Medulla oblongata (tissue), 1 donor: ENCODE measurements around the gene EFCC1.

Experiments used
- DNase-seq: peaks from one replicate; pipeline ENCODE4 v3.0.0-alpha.2; 2015; ENCODE audit errors: extremely low spot score

The EFCC1 gene

DNA sequence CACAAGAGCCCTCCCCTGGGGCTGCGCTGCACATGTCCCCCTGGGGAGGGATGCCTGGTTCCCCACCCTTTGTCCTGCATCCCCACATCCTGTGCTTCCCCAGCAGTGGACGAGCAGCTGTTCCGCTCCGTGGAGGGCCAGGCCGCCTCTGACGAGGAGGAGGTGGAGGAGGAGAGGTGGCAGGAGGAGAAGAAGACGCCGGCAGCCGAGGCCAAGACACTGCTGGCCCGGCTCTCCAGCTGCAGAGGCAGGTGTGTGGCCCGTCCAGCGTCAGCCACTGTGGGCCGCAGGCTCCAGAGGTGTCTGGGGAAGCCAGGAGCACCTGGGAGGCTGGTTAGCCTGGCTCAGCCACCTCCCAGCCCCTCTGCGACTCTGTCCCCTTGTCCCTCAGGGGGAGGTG is 31.6 kb downstream of the EFCC1 start:
- DNase-seq, result no peak

DNA sequence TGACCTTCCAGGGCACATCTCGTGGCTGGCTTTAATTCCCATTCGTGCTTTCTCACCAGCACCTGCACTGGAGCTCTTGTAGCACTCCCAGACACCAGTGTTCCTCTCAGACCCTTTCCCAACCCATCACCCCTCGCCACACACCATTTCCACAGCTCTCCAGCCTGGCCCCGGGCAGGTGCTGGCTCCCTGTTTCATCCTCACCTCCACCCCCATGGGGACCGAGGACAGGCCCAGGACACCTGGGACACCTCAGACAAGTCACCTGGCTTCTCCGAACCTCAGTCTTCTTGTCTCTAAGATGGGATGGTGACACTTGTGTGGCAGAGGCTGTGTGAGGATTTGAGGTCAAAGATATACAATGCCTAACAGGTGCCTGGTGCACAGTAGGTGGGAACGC is 32.0 kb downstream of the EFCC1 start:
- no peak for DNase-seq

DNA sequence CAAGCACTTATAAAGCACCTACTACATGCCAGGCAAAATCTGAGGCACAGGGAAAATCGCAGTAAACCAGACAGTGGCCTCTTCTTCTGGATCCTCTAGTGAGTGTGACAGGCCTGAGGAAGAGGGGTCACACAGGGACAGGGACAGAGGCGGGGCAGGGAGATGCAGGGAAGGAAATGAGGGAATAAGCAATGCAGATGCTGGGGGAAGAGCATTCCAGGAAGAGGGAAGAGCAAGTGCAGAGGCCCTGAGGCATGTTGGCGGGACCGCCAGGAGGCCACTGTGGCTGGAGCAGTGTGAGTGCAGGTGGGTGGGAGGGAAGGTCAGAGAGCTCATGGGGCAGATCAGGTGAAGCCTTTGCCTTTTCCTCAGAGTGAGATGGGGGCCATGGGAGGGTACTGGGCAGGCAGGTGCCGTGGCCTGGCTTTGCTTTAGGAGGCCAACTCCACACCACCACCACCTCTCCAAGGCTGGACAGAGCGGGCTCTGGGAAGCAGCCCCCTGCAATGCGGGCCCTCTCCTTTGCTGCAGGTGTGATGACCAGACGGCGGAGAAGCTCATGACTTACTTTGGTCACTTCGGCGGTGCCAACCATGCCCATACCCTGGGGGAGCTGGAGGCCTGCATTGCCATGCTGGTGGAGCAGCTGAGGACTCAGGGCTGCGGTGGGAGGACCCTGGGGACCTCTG is 32.7 kb downstream of the EFCC1 start:
- DNase-seq, result no peak

DNA sequence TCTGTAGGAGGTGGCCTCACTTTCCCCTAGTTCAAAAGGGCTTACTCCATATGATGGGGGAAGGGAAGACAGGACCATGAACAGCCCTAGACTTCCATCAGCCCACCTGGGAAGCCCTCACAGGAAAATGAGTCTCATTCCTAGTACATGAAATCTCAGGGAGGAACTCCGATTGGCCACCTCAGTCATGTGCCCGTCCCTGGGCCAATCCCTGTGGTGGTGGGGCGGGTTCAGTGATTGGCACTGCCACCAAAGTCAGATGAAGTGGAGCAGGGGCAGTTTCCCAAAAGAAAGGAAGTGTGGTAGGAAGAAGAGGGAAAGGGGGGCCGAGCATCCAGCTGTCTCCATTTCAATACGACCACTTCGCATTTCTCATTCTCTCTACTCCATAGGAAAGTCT is 33.5 kb downstream of the EFCC1 start:
- no peak for DNase-seq

DNA sequence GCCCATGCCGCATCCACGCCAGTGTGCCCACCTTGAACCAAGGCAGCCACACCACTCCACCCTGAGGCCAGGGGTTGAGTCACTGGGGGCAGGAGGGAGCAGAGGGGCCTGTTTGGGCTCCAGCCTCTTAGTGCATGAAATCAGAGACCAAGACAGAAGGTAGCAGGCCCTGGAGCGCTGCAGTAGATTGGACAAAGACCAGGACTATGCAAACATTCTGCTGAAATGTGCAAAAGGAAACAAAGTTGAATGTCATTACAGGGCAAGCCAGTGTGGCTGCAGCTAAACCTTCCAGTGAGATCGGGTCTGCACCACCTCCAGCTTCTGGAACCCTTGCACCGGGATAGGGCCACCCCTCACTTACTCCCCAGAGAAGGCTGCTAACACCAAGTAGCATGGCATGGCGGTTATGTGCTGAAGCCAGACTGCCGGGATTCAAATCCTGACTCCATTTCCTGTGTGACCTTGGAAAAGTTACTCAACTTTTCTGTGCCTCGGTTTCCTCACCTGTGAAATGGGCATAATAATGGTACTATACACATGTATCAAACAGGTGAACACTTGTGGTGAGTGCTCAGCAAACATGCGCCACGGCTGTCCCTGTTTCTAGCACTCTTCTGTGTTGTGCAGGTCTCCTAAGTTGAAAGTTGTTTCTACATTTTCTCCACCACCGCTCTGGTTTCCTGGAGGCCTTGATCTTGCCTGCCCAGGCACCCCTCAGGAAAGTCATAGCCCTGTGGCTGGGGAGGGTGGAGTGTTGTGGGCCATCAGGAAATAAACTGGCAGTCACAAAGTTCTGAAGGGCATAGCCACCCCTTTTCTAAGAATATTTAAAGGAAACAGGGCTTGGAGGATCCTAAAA is 34.5 kb downstream of the EFCC1 start:
- no peak for DNase-seq

DNA sequence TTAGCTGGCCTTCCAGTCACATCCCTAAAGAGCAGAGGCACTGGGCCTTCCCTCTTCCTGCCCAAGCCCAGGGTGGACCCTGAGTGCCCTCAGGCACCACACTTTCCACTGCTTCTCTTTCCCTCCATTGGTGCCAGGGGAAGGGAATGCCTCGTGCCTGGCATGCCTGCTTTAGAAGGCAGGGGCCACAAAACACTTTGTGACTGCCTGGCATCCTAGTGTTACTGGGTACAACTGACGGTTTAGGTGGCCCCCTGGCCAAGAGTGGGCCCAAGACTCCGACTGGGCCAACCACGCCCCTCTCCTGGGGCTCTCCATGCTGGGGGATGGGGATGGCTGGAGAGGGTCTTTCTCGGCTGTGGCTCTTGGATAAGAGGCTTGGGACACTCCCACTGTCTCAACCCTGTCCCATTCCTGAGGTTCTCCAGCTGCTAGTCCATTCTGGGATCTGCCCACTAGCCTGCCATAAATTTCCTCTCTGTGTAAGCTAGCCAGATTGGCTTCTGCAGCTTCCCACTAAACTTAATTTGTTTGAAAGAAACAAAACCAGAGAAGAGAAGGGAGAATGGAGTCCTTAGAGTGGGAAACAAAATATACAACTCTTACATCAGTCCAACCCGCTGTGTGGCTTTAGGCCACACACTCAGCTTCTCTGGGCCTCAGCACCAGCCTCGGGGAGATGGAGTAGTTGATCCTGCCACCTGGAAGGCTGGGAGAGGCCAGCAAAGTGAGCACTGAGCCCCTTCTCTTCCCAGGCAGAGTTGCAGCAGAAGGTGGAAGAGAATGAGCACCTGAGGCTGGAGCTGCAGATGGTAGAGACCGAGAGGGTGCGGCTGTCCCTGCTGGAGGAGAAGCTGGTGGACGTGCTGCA is 35.4 kb downstream of the EFCC1 start:
- no peak for DNase-seq

DNA sequence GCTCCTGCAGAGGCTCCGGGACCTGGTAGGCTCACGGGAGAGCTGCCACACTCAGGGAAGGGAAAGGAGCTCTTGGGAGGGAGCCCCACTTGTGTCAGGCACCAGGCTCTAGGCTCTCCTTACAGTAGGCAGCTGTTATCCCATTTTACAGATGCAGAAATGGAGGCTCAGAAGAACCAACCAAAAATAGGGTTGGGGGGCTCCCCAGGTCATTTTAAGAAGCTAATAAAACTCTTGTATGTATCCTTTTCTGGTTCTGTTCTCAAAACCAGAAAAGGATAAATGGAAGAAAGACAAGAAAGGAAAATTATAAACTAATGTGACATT is 36.0 kb downstream of the EFCC1 start:
- DNase-seq, result no peak

DNA sequence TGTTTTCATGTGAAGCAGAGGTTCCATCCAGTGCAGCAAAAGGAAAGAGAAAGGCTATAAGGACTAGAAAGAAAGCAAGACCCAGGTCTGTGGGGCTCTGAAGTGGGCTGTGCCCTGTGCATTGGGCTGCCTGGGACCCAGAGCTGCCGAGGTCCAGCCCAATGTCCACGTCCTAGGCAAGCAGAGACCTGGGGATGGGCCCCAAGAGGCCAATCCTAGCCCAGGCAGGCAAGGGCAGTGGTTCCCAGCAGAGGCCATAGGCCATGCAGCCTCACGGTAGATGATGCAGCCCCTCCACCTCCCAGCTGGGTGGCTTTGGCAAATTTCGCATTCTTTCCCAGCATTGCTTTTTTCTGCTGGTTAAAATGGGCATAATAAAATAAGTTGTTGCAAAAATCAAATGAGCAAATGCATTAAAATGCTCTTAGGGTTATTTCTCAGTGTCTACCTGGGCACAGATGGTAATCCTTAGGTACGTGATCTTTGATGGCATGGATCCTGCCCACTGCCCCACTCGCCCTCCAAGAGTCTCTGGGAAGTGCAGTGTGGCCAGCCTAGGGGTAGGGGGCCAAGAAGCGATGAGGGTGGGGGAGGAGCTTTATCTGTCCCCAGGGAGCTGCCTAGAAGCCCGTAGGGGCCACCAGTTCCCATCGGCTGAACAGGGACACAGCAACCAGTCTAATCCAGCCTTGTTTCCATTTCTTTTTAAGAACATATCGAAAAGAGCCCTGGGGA is 37.2 kb downstream of the EFCC1 start:
- DNase-seq, result no peak

DNA sequence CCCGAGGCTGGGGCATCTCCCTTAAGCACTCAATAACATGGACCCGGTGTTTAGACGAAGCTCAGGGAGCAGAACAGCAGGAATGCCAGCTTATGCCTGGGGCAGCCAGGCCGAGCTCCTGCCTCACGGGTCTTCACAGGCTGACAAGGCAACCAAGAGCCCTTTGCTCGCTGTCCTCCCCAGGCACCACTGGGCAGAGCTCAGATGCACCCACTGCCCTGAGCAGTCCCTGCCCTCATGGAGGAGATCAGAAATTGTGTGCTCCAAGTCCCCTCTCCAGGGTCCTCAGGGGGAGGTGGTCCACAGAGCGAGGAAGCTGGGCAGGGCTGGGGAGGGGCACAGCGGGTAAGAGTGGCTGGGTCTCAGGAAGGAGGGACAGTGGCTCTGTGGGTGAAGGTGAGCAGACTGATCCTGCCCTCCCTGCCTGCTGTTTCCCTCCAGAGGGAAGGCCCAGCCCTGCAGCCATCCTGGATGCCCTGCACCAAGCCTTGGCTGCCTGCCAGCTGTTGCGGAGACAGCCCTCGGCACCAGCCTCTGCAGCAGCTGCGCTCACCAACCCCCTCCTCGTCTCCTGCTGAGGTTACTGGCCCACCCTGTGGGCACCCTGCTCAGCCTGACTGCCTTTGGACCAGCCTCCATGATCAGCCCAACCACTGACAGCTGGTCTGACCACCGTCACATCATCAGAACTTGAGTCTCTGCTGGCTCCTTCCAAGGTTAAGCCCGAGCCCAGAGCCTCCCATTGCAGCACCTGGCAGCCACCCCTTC is 38.4 kb downstream of the EFCC1 start:
- DNase-seq, result no peak

DNA sequence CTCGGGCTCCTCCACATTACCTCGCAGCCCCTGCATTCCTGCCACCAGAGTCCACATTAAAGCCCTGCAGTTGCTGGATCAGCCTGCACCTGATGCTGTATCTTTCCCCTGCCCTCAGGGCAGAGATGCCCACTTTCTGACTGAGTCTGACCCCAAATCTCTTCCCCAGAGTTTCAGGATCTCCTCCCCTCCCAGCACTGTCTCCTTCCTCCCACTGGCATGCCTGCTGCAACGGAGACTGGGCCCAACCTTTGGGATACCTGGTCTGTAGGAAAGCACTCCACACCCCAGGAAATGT is 38.9 kb downstream of the EFCC1 start:
- no peak for DNase-seq

DNA sequence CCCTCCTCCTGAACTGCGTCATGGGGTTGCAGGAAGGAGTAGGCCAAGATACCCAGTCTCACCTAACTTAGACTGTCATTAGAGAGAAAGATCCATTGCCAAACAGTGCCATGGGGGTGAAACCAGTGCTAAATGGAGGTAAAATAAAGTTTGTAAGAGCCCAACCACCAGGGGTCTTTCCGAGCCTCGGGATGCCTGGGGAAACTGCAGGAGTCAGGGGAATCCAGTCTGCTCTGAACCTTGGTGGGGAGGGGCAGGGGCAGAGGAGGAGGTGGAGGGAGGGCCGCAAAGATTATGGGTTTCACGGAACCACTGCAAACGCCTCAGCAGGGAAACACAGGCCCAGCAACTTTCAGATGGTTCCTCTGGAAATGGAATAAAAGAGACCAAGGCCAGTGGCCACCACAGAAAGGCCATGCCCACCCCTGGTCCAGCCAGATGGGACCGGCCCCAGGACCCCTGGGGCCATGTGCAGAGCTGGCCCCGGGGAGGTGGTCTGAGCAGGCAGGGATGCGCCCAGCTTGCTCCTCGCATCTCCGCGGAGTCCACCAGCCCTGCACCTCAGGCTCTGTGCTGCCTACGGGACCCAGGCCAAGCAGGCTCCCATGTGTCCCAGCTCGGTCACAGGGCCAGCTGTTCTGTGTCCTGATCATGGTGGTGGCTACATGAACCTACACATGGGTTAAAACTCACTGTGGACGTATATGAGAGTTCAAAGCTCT is 39.6 kb downstream of the EFCC1 start:
- DNase-seq, result no peak

DNA sequence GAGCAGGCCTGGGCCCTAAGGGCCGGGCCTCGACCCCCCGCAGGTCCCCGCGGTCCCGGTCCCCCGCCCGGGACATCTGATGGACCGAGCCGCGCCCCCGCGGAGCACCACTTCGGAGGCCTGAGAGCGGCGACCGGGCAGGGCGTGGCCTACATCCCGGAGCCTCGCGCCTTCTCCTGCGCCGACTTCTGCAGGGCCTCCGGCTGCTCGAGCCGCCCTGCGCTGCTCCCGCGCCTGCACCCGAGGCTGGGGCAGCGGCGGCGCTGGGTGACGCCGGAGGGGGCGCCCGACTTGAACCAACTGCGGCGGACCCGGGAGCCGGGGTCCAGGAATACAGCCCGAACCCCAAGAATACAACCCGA is 44.6 kb downstream of the EFCC1 start:
- DNase-seq, result no peak

DNA sequence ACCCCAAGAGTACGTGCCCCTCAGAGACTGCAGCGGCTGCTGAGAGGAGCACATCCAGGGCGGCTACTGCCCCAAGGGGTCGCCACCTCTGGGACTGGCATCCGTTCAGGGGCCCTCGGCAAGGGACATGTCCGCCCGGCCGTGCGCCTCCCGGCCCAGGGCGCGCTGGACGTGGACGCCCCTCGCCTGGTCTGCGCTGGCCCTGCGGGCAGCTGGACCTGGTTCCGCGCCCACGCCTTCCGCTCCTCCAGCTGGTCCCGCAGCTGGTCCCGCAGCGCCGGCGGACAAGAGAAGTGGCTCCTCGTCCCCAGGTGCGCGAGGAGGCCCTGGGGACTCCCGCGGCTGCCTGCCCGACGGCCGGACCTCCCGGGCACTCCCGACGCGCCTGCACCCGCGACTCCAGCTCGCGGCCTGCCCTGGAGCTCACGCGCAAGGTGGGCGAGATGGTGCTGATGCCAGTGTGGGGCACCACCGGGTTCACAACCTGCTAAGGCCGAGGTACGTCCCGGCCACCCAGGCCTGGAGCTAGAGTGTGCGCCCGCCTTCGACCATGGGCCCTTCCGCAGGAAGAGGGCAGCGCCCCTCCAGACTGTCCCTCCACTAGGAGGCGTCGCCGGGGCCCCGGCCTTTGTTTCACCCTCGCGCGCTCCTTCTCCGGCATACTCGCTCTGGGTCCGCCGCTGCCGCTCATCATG is 45.1 kb downstream of the EFCC1 start:
- no peak for DNase-seq

DNA sequence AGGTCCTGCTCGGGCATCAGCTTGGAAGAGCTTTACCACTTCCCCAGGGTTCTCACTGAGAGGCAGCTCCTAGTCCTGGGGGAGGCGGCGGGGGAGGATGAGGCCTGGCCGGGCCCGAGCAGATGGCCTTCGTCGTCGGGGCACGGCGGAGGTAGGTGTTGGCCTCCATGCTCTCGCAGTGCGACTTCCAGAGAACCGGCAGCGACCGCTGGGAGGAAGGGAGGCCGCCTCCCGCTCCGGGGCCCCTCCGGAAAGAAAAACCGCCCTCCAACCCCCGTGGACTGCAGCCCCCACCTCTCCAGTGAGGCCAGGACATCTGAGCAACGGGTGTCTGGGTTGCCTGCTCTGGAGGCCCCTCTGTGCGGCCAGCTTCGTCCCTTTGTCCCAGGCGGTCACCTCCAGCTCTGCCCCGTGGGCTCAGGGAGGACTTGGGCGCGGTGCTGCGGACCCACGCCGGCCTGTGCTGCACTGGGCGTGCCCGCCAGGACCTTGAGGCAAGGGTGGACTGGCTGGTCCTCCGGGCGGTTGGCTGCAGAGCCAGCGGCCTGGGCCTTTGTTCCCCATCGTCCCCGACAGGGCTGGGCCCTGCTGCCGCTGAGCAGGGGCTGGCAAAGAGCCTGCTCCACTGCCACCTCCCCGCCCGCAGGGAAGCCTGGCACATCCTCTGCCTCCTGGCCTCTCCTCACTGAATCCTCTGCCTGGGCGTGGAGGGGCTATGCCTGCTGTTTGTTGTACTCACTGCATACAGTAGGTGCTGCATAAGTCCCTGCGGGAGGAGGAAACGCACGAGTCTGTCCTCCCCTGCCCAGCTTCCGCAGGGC is 45.8 kb downstream of the EFCC1 start:
- DNase-seq, result no peak

DNA sequence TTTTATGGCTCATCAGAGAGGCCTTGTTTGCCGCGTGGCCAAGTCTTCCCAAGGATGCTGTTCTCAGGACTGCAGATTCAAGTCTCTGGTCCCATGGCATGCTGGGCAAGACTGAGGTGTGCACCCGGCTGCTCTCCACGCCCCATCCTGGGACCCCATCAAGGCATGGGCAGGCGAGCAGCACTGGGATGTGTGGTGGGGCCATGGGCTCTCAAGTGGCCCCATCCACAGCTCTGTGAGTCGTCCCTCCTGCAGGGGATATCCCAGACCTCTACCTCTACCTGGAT is 46.4 kb downstream of the EFCC1 start:
- no peak for DNase-seq

DNA sequence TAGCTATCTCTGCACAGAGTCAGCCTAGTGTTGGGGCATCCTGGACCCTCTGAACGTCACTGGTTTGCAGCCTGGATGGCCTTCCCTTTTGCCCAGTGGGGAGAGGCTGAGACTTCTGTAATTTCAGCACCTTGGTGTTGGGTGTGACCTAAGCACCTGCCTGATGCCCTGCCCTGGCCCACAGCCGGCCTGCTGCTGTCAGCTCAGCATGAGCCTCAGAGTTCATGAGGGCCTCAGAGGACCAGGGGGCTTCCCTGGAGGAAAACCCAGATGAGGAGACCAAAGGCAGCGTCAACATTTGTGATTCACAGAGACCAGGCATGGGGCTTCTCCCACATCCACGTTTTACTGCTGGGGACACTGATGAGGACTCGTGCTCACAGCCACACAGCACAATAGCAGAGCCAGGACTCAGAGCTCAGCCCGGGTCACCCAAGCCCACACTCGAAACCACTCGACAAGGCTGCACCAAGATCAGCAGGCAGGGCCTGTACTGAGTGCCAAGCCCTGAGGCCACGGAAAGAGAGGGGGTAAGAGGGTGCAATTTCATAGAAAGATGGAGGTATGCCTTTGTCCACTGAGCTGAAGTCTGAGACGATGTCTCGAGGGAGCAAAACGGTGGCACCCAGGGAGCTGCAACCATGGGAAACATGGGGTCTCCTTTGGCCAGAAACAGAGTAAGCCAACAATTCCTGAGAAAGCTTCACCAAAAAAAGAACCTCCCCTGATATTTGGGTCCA is 49.6 kb downstream of the EFCC1 start:
- DNase-seq, result no peak

DNA sequence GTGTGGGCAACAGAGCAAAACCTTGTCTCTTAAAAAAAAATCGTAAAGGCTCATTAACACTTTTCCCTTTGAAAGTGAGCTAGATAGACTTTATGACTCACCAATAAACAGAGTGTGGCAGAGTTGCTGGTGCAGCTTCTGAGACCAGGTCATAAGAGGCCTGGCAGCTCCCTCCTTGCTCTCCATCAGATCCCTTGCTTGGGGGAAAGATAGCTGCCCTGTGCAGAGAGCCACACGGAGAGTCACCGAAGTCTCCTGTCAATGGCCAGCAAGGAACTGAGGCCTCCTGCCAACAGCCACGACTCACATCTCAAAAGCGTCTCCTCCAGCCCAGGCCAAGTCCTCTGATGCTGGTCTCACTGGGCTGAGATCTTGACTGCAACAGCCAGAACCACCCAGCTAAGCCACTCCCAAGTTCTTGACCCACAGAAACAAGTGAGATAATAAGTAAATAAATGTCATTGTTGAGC is 50.8 kb downstream of the EFCC1 start:
- DNase-seq, result no peak

DNA sequence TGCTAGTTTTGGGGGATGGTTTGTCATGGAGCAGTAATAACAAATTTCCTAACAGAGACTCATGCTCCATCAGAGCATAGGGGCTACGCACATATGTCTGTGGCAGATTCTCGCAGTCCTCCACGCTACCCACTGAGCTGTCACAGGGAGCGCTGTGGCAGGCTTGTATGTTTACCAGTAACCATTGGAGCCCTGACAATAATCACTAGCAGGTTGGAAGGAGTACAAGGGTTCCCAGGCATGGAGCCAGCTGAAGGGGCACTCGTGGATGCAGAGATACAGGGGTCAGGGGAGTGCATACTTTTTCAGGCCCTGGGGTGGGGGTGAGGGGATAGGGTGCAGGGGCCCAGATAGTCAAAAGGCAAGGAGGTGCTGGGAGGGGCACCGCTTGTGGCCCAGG is 51.6 kb downstream of the EFCC1 start:
- no peak for DNase-seq
